ENCODE measurements around the gene HIRA.

GRCh38 chr22:19374410-19374809, 57.1 kb downstream of the HIRA start:
- TF ChIP-seq POLR2AphosphoS5 (IDR thresholded peaks at IDR 0.05; ENCODE audit: low read depth, low read length) (no peak), POLR2A (IDR thresholded peaks at IDR 0.05; ENCODE audit: low read depth, low read length) (no peak)
